NCI-H2107 treated with DMSO at 0.1 percent for 48 hours (cell line): ENCODE data around the gene MAEA.
"Not testable (repeated sequence)": the region's sequence is repeated elsewhere in the genome, so short reads cannot be mapped to it uniquely, and the experiment has no call there.

ENCODE experiments used
- DNase-seq: peaks from one replicate; lab custom pipeline; 2025; ENCODE audit not compliant: unreplicated experiment; lab: John Stamatoyannopoulos, UW

The MAEA gene

GRCh38 chr4:1277667-1278665 lies 11.7 kb upstream of the MAEA start:
- DNase-seq, result no peak

- DNase-seq, result no peak
Measured at GRCh38 chr4:1279253-1279652, 10.4 kb upstream of the MAEA start.

DNA sequence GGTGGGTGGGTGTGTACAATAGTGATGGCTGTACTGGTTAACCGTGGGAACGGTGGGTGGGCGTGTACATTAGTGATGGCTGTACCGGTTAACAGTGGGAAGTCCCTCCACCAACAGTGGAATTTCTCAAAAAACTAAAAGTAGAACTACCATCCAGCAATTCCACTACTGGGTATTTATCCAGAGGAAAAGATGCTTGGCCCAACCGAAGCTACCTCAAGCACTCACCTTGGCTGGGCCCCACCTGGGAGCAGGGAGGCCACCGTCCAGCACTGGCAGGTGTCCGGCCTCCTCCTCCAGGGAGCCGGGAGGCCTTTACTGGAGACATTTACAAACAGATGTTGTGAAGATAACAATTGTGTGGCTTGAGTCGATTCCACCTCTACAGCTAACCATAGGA lies 6.0 kb upstream of the MAEA start:
- DNase-seq, result no peak

GRCh38 chr4:1285151-1285789 lies 4.4 kb upstream of the MAEA start:
- DNase-seq, result no peak

GRCh38 chr4:1285790-1286553 lies 3.7 kb upstream of the MAEA start:
- no peak for DNase-seq

- DNase-seq, result no peak
Measured at GRCh38 chr4:1288786-1289185, 905 bp upstream of the MAEA start.

- DNase-seq, result no peak
Measured at GRCh38 chr4:1290165-1290977, 680 bp downstream of the MAEA start.

DNA sequence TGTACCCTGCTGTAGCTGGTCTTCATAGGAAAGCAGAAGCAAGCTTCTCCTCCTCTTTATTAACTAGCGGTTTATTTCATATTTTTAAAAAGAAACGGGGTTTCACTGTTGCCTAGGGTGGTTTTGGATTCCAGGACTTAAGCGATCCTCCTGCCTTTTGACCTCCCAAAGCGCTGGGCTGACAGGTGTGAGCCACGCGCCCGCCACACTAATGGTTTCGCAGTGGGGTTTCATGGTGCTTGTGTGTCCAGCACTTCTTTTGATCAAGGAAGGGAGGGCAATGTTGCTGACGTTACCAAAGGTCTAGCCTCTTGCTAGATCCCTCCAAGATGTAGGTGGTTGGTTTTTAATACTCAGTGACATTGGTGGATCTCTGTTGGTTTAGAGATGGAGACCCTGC lies 1.4 kb downstream of the MAEA start:
- no peak for DNase-seq

DNA sequence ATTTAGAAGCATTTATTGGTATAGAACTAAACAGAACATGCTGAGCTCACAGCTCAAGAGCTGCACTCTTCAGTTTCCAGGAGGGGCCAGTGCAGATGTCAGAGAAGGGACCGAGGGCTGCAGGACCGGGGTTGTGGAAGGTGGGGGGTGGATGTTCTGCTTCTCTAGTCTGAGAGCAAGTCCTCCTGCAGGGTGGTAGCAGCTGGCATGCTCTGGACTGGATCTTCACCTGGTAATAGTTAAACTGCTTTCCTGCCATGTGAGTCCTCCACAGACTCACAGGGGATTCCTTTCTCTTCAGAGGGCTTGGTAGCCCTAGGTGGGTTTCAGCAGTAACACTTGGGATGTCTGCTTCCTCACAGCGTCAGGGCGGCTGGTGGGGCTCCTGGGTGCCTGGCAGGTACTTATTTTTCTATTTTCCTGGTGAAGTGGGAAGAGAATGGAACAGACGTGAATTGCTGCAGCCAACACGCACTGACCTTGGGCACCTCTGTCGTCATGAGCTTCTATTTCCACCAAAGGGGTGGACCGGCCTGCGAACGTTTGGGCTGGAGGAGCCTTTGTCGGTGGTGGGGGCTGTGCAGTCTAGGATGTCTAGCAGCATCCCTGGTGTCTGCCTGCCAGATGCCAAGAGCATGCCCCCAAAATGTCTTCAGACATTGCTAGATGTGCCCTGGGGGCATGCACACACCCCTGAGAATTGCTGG lies 2.5 kb downstream of the MAEA start:
- no peak for DNase-seq

- DNase-seq, result not testable (repeated sequence)
Measured at GRCh38 chr4:1292703-1293011, 3.0 kb downstream of the MAEA start.

- no peak for DNase-seq
Measured at GRCh38 chr4:1293531-1293941, 3.8 kb downstream of the MAEA start.

GRCh38 chr4:1293991-1294390 lies 4.3 kb downstream of the MAEA start:
- no peak for DNase-seq

DNA sequence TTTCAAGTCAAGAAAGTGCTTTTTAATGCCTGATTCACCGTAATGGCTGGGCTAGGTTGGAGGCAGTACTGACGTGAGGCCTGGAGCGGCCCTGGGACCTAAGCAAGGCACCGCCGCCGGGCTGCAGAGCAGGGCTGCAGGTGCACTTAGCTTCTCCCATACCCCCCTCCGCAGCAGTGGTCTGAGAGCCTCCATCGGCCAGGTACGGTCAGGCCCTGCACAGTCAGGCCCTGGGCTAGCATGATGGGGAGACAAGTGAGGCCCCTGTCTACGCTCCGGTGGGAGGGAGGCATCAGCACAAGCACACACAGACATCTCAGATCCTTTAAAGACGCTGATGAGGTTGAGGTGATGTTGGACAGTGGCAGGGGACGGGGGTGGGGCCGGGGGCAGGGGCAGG lies 4.7 kb downstream of the MAEA start:
- DNase-seq, result no peak

- DNase-seq, result no peak
Measured at GRCh38 chr4:1294891-1295290, 5.2 kb downstream of the MAEA start.

- DNase-seq, result no peak
Measured at GRCh38 chr4:1295405-1296055, 5.8 kb downstream of the MAEA start.

GRCh38 chr4:1296324-1297022 lies 6.8 kb downstream of the MAEA start:
- DNase-seq, result no peak

- DNase-seq, result no peak
Measured at GRCh38 chr4:1297023-1297395, 7.3 kb downstream of the MAEA start.

- no peak for DNase-seq
Measured at GRCh38 chr4:1297456-1298325, 8.0 kb downstream of the MAEA start.
